H1 (cell line): ENCODE results near the gene RPGRIP1. TPM values are rescaled to one million over a fixed set of nuclear protein-coding genes. Genes with fewer than 3 reads are reported as not detected.

Source experiments
- CBX5 ChIP-seq: fragments of 300-800, 300-1000 bp; sonication (generic); IDR thresholded peaks from 2 replicates; pipeline ENCODE4 v1.7.1; 2016; ENCODE audit warnings: antibody characterized with exemption, low read length, low read depth
- E2F6 ChIP-seq: IDR thresholded peaks from 2 replicates; pipeline ENCODE4 v1.6.1; 2012; ENCODE audit warnings: inconsistent platforms
- FOSL1 ChIP-seq: IDR thresholded peaks from 2 replicates; pipeline ENCODE4 v1.6.1; 2011; ENCODE audit warnings: mild to moderate bottlenecking, low read depth, low read length, moderate library complexity; ENCODE audit not compliant: insufficient read depth
- JUND ChIP-seq: IDR thresholded peaks from 2 replicates; pipeline ENCODE4 v1.6.1; 2011; ENCODE audit warnings: mild to moderate bottlenecking, improper control_type of control experiment, low read length
- NRF1 ChIP-seq: IDR thresholded peaks from 2 replicates; pipeline ENCODE4 v1.6.1; 2011; ENCODE audit warnings: mild to moderate bottlenecking, low read depth, low read length, improper control_type of control experiment
- POU5F1 ChIP-seq: IDR thresholded peaks from 2 replicates; pipeline ENCODE4 v1.6.1; 2011; ENCODE audit warnings: low read depth, mild to moderate bottlenecking, low read length, moderate library complexity
- RXRA ChIP-seq: IDR thresholded peaks from 2 replicates; pipeline ENCODE4 v1.6.1; 2011; ENCODE audit warnings: low read depth, mild to moderate bottlenecking, low read length, moderate library complexity; ENCODE audit not compliant: insufficient read depth
- SP4 ChIP-seq: IDR thresholded peaks from 2 replicates; pipeline ENCODE4 v1.6.1; 2012; ENCODE audit warnings: low read length, inconsistent platforms
- TAF1 ChIP-seq: IDR thresholded peaks from 2 replicates; pipeline ENCODE4 v1.6.1; 2011; ENCODE audit warnings: mild to moderate bottlenecking, low read depth, low read length
- polyA plus RNA-seq, 7 experiments: library from polyadenylated mRNA; depleted of rRNA in 3 of 7; stranded (reverse) in 5 of 7; unstranded in 2 of 7; fragments of >200 nt in 5 of 7; fragments of 200-250 nt in 2 of 7; gene quantifications; 1 replicate in 5 of 7; 2 replicates in 1 of 7; 4 replicates in 1 of 7; pipeline versions ENCODE4 v1.2.1 to v1.2.3, GENCODE V29; 2011 to 2013; ENCODE audit warnings: missing spikeins in 2 of 7, mixed read lengths in 2 of 7
- total RNA-seq: library from RNA; stranded (reverse); fragmentation: NEBNext Ultra II Directional; extraction: Animal tissue kit (Norgen Biotek cat#: 25700); gene quantifications from 2 replicates; pipeline ENCODE4 v1.2.1, GENCODE V29; 2021
- TF ChIP-seq, protein P1 (sequence below): fragments of 300-600 bp; sonication (generic); IDR thresholded peaks from 2 replicates; pipeline ENCODE4 v1.7.1; 2012; ENCODE audit warnings: low read length, moderate library complexity, mild to moderate bottlenecking, inconsistent platforms; ENCODE audit not compliant: insufficient replicate concordance
- TF ChIP-seq, protein P2 (sequence below): IDR thresholded peaks from 2 replicates; pipeline ENCODE4 v1.6.1; 2012; ENCODE audit warnings: inconsistent platforms

Gene RPGRIP1
- total and polyA plus RNA-seq, 2 of the 8 experiments (the other 6 are each of a cell fraction or from before 2014, with no cell fraction given): 0.36 to 0.65 TPM

DNA sequence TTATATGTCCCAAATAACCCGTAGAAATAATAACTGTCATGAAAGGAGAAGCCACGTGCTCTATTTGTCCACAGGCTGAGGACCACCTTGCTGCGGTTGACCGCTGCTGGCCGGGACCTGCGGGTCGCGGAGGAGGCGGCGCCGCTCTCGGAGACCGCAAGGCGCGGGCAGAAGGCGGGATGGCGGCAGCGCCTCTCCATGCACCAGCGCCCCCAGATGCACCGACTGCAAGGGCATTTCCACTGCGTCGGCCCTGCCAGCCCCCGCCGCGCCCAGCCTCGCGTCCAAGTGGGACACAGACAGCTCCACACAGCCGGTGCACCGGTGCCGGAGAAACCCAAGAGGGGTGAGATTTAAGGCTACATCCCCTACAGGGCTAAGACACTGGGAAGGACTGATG lies 21.0 kb downstream of the RPGRIP1 start (continued):
- TF ChIP-seq, protein P1, sequence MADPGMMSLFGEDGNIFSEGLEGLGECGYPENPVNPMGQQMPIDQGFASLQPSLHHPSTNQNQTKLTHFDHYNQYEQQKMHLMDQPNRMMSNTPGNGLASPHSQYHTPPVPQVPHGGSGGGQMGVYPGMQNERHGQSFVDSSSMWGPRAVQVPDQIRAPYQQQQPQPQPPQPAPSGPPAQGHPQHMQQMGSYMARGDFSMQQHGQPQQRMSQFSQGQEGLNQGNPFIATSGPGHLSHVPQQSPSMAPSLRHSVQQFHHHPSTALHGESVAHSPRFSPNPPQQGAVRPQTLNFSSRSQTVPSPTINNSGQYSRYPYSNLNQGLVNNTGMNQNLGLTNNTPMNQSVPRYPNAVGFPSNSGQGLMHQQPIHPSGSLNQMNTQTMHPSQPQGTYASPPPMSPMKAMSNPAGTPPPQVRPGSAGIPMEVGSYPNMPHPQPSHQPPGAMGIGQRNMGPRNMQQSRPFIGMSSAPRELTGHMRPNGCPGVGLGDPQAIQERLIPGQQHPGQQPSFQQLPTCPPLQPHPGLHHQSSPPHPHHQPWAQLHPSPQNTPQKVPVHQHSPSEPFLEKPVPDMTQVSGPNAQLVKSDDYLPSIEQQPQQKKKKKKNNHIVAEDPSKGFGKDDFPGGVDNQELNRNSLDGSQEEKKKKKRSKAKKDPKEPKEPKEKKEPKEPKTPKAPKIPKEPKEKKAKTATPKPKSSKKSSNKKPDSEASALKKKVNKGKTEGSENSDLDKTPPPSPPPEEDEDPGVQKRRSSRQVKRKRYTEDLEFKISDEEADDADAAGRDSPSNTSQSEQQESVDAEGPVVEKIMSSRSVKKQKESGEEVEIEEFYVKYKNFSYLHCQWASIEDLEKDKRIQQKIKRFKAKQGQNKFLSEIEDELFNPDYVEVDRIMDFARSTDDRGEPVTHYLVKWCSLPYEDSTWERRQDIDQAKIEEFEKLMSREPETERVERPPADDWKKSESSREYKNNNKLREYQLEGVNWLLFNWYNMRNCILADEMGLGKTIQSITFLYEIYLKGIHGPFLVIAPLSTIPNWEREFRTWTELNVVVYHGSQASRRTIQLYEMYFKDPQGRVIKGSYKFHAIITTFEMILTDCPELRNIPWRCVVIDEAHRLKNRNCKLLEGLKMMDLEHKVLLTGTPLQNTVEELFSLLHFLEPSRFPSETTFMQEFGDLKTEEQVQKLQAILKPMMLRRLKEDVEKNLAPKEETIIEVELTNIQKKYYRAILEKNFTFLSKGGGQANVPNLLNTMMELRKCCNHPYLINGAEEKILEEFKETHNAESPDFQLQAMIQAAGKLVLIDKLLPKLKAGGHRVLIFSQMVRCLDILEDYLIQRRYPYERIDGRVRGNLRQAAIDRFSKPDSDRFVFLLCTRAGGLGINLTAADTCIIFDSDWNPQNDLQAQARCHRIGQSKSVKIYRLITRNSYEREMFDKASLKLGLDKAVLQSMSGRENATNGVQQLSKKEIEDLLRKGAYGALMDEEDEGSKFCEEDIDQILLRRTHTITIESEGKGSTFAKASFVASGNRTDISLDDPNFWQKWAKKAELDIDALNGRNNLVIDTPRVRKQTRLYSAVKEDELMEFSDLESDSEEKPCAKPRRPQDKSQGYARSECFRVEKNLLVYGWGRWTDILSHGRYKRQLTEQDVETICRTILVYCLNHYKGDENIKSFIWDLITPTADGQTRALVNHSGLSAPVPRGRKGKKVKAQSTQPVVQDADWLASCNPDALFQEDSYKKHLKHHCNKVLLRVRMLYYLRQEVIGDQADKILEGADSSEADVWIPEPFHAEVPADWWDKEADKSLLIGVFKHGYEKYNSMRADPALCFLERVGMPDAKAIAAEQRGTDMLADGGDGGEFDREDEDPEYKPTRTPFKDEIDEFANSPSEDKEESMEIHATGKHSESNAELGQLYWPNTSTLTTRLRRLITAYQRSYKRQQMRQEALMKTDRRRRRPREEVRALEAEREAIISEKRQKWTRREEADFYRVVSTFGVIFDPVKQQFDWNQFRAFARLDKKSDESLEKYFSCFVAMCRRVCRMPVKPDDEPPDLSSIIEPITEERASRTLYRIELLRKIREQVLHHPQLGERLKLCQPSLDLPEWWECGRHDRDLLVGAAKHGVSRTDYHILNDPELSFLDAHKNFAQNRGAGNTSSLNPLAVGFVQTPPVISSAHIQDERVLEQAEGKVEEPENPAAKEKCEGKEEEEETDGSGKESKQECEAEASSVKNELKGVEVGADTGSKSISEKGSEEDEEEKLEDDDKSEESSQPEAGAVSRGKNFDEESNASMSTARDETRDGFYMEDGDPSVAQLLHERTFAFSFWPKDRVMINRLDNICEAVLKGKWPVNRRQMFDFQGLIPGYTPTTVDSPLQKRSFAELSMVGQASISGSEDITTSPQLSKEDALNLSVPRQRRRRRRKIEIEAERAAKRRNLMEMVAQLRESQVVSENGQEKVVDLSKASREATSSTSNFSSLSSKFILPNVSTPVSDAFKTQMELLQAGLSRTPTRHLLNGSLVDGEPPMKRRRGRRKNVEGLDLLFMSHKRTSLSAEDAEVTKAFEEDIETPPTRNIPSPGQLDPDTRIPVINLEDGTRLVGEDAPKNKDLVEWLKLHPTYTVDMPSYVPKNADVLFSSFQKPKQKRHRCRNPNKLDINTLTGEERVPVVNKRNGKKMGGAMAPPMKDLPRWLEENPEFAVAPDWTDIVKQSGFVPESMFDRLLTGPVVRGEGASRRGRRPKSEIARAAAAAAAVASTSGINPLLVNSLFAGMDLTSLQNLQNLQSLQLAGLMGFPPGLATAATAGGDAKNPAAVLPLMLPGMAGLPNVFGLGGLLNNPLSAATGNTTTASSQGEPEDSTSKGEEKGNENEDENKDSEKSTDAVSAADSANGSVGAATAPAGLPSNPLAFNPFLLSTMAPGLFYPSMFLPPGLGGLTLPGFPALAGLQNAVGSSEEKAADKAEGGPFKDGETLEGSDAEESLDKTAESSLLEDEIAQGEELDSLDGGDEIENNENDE: no peak
- TF ChIP-seq POU5F1 (no peak), RXRA (no peak), JUND (no peak), E2F6 (peak; percentile 50; the same call in 1 of the 2 replicates), SP4 (no peak), CBX5 (no peak), NRF1 (no peak), FOSL1 (no peak), TAF1 (peak; percentile 66; the same call in 1 of the 2 replicates)
- TF ChIP-seq, protein P2, sequence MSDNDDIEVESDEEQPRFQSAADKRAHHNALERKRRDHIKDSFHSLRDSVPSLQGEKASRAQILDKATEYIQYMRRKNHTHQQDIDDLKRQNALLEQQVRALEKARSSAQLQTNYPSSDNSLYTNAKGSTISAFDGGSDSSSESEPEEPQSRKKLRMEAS: peak; percentile 72
